ENCODE measurements around the gene SUCO.

The SUCO gene

DNA sequence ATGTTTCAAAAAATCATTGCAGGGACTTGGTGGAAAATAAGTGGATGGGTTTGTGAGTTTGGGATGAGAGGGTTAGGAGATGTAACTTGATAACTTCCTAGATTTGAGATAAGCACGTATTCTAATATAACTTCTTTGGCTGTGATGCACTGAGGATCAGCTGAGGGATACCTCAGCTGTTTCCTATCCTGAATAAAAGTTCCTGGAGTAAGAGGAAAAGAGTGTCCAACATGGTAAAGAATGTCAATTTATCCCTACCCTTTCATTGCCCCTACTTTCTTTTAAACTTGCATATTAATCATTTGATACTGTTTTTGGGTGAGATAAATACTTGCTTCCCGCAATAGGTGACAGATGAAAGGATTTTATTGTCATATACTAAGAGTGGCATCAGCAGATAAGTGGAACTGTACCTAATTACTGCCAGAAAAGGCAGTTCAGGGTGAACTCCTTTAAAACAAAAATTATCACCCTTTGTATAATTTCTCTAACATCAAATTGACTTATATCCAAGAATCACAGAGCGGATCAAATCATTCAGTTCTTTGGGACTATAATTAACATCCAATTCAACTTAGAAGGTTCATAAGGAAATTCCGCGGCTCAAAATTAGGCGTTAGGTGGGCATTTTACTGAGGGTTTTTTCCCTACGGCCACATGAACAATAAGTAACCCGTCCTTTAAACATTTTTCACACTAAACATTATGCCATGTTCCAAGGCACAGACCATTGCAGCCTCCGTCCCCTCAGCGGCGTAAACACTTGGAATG is 1.4 kb upstream of the SUCO start:
- peaks cover 0 to 21% (median 0%) of the 10 kb centered on the region in 3 experiments for H3K27me3 ChIP-seq (ENCODE audit: control insufficient read depth in 3 of 3, insufficient read depth in 3 of 3, low read depth in 1 of 3, low read length in 3 of 3)
- H3K14ac ChIP-seq (ENCODE audit: low read length): no peak overlapping the region
- H2AFZ ChIP-seq (ENCODE audit: low read length): peak overlapping the region; percentile 89
- H3K4me1 ChIP-seq (ENCODE audit: control insufficient read depth in 2 of 2, insufficient read depth in 1 of 2, low read depth in 1 of 2, low read length in 2 of 2): peaks cover 0 to 7% of the 10 kb centered on the region in 2 donors
- peak overlapping the region; percentile 74 for H3K4me2 ChIP-seq (ENCODE audit: insufficient read depth, low read length, poor library complexity, severe bottlenecking)
- no peak overlapping the region for H3K4ac ChIP-seq (ENCODE audit: low read length)
- H3K9me3 ChIP-seq (replicated peaks in 1 of 2; ENCODE audit: control insufficient read depth in 2 of 2, insufficient read depth in 1 of 2, low read depth in 1 of 2, low read length in 2 of 2): no peaks in the 10 kb centered on the region
- H2BK15ac ChIP-seq (ENCODE audit: low read length): no peak overlapping the region
- H4K8ac ChIP-seq (ENCODE audit: low read depth, low read length): no peak overlapping the region
- H2BK12ac ChIP-seq (ENCODE audit: low read length): no peak overlapping the region
- H2BK5ac ChIP-seq (ENCODE audit: low read length): no peak overlapping the region
- H3K79me1 ChIP-seq (ENCODE audit: low read depth, low read length): no peaks in the 10 kb centered on the region
- no peak overlapping the region for H3K23ac ChIP-seq (ENCODE audit: low read depth, low read length, poor library complexity)
- H3K18ac ChIP-seq (ENCODE audit: low read length): peak overlapping the region; percentile 50
- no peak overlapping the region for H3K9ac ChIP-seq (ENCODE audit: low read depth, low read length, poor library complexity)
- H3K36me3 ChIP-seq (replicated peaks in 1 of 2; ENCODE audit: control insufficient read depth in 2 of 2, insufficient read depth in 2 of 2, low read length in 2 of 2): no peaks in the 10 kb centered on the region
- no peak overlapping the region for H2AK5ac ChIP-seq (ENCODE audit: low read depth, low read length)
- DNase-seq (ENCODE audit: low spot score): no peak
- no peak overlapping the region for H4K91ac ChIP-seq (ENCODE audit: low read depth, low read length, poor library complexity)
- H2BK120ac ChIP-seq (ENCODE audit: low read depth, low read length): no peak overlapping the region
- H3K4me3 ChIP-seq (ENCODE audit: low read length in 2 of 2): peak overlapping the region; percentile 74 to 90
- WGBS, 2 donors (ENCODE audit: extremely low coverage in 2 of 2, insufficient read length in 2 of 2, insufficient replicate concordance in 1 of 2): no CpG with 5 or more reads among the region's 11 CpGs
- peak overlapping the region; percentile 70 for H3K27ac ChIP-seq (replicated peaks; ENCODE audit: low read length)

GRCh38 chr1:172532183-172532699 is 709 bp upstream of the SUCO start:
- Histone ChIP-seq H4K91ac (ENCODE audit: low read depth, low read length, poor library complexity) (no peak overlapping the region), H2BK12ac (ENCODE audit: low read length) (no peak overlapping the region), H2BK120ac (ENCODE audit: low read depth, low read length) (no peak overlapping the region), H3K4ac (ENCODE audit: low read length) (no peak overlapping the region), H3K23ac (ENCODE audit: low read depth, low read length, poor library complexity) (peak overlapping the region; percentile 95), H2BK5ac (ENCODE audit: low read length) (no peak overlapping the region), H3K4me2 (ENCODE audit: insufficient read depth, low read length, poor library complexity, severe bottlenecking) (peak overlapping the region; percentile 74), H2BK15ac (ENCODE audit: low read length) (no peak overlapping the region), H3K79me1 (ENCODE audit: low read depth, low read length) (no peaks in the 10 kb centered on the region), H3K27ac (replicated peaks; ENCODE audit: low read length) (peak overlapping the region; percentile 88), H3K9me3 (replicated peaks in 1 of 2; ENCODE audit: control insufficient read depth in 2 of 2, insufficient read depth in 1 of 2, low read depth in 1 of 2, low read length in 2 of 2) (no peaks in the 10 kb centered on the region), H3K36me3 (replicated peaks in 1 of 2; ENCODE audit: control insufficient read depth in 2 of 2, insufficient read depth in 2 of 2, low read length in 2 of 2) (no peaks in the 10 kb centered on the region), H2AK5ac (ENCODE audit: low read depth, low read length) (no peak overlapping the region), H3K9ac (ENCODE audit: low read depth, low read length, poor library complexity) (no peak overlapping the region), H3K27me3 (ENCODE audit: control insufficient read depth in 3 of 3, insufficient read depth in 3 of 3, low read depth in 1 of 3, low read length in 3 of 3) (peaks cover 0 to 21% (median 0%) of the 10 kb centered on the region in 3 experiments), H3K18ac (ENCODE audit: low read length) (peak overlapping the region; percentile 69), H2AFZ (ENCODE audit: low read length) (peak overlapping the region; percentile 89), H3K14ac (ENCODE audit: low read length) (no peak overlapping the region), H3K4me1 (ENCODE audit: control insufficient read depth in 2 of 2, insufficient read depth in 1 of 2, low read depth in 1 of 2, low read length in 2 of 2) (peaks cover 0 to 7% of the 10 kb centered on the region in 2 donors), H3K4me3 (ENCODE audit: low read length in 2 of 2) (peak overlapping the region; percentile 74 to 90), H4K8ac (ENCODE audit: low read depth, low read length) (no peak overlapping the region)
- WGBS, 2 donors (ENCODE audit: extremely low coverage in 2 of 2, insufficient read length in 2 of 2, insufficient replicate concordance in 1 of 2): no CpG with 5 or more reads among the region's 18 CpGs
- DNase-seq (ENCODE audit: low spot score): peak; percentile 96

GRCh38 chr1:172533513-172534151 is 682 bp downstream of the SUCO start:
- no peak overlapping the region for H4K91ac ChIP-seq (ENCODE audit: low read depth, low read length, poor library complexity)
- no peak overlapping the region for H2BK12ac ChIP-seq (ENCODE audit: low read length)
- peak overlapping the region; percentile 99 for H3K18ac ChIP-seq (ENCODE audit: low read length)
- H4K8ac ChIP-seq (ENCODE audit: low read depth, low read length): no peak overlapping the region
- no peaks in the 10 kb centered on the region for H3K9me3 ChIP-seq (replicated peaks in 1 of 2; ENCODE audit: control insufficient read depth in 2 of 2, insufficient read depth in 1 of 2, low read depth in 1 of 2, low read length in 2 of 2)
- H3K79me1 ChIP-seq (ENCODE audit: low read depth, low read length): no peaks in the 10 kb centered on the region
- H3K4me3 ChIP-seq (ENCODE audit: low read length in 2 of 2): peak overlapping the region; percentile 74 to 97
- peaks cover 2 to 7% of the 10 kb centered on the region in 2 donors for H3K4me1 ChIP-seq (ENCODE audit: control insufficient read depth in 2 of 2, insufficient read depth in 1 of 2, low read depth in 1 of 2, low read length in 2 of 2)
- H3K4ac ChIP-seq (ENCODE audit: low read length): no peak overlapping the region
- peak overlapping the region; percentile 42 for H3K4me2 ChIP-seq (ENCODE audit: insufficient read depth, low read length, poor library complexity, severe bottlenecking)
- no CpG with 5 or more reads among the region's 23 CpGs for WGBS, 2 donors (ENCODE audit: extremely low coverage in 2 of 2, insufficient read length in 2 of 2, insufficient replicate concordance in 1 of 2)
- no peak for DNase-seq (ENCODE audit: low spot score)
- H2BK5ac ChIP-seq (ENCODE audit: low read length): peak overlapping the region; percentile 92
- H2AK5ac ChIP-seq (ENCODE audit: low read depth, low read length): peak overlapping the region; percentile 65
- H2BK120ac ChIP-seq (ENCODE audit: low read depth, low read length): peak overlapping the region; percentile 69
- peak overlapping the region; percentile 95 for H2AFZ ChIP-seq (ENCODE audit: low read length)
- peak overlapping the region; percentile 87 for H2BK15ac ChIP-seq (ENCODE audit: low read length)
- H3K27ac ChIP-seq (replicated peaks; ENCODE audit: low read length): peak overlapping the region; percentile 96
- peaks cover 0 to 16% (median 0%) of the 10 kb centered on the region in 3 experiments for H3K27me3 ChIP-seq (ENCODE audit: control insufficient read depth in 3 of 3, insufficient read depth in 3 of 3, low read depth in 1 of 3, low read length in 3 of 3)
- no peaks in the 10 kb centered on the region for H3K36me3 ChIP-seq (replicated peaks in 1 of 2; ENCODE audit: control insufficient read depth in 2 of 2, insufficient read depth in 2 of 2, low read length in 2 of 2)
- peak overlapping the region; percentile 78 for H3K14ac ChIP-seq (ENCODE audit: low read length)
- H3K9ac ChIP-seq (ENCODE audit: low read depth, low read length, poor library complexity): peak overlapping the region; percentile 97
- peak overlapping the region; percentile 95 for H3K23ac ChIP-seq (ENCODE audit: low read depth, low read length, poor library complexity)

GRCh38 chr1:172536256-172536655 is 3.3 kb downstream of the SUCO start:
- H3K14ac ChIP-seq (ENCODE audit: low read length): no peak overlapping the region
- no peak overlapping the region for H3K23ac ChIP-seq (ENCODE audit: low read depth, low read length, poor library complexity)
- peaks cover 0 to 2% of the 10 kb centered on the region in 2 donors for H3K9me3 ChIP-seq (replicated peaks in 1 of 2; ENCODE audit: control insufficient read depth in 2 of 2, insufficient read depth in 1 of 2, low read depth in 1 of 2, low read length in 2 of 2)
- no peak overlapping the region for H2AFZ ChIP-seq (ENCODE audit: low read length)
- H3K36me3 ChIP-seq (replicated peaks in 1 of 2; ENCODE audit: control insufficient read depth in 2 of 2, insufficient read depth in 2 of 2, low read length in 2 of 2): no peaks in the 10 kb centered on the region
- no peaks in the 10 kb centered on the region for H3K79me1 ChIP-seq (ENCODE audit: low read depth, low read length)
- no peak overlapping the region for H3K4me3 ChIP-seq (ENCODE audit: low read length in 2 of 2)
- H2BK12ac ChIP-seq (ENCODE audit: low read length): no peak overlapping the region
- H3K27ac ChIP-seq (replicated peaks; ENCODE audit: low read length): no peak overlapping the region
- H3K4me2 ChIP-seq (ENCODE audit: insufficient read depth, low read length, poor library complexity, severe bottlenecking): no peak overlapping the region
- H2BK15ac ChIP-seq (ENCODE audit: low read length): no peak overlapping the region
- H4K91ac ChIP-seq (ENCODE audit: low read depth, low read length, poor library complexity): no peak overlapping the region
- H2BK5ac ChIP-seq (ENCODE audit: low read length): no peak overlapping the region
- H2AK5ac ChIP-seq (ENCODE audit: low read depth, low read length): no peak overlapping the region
- no peak overlapping the region for H2BK120ac ChIP-seq (ENCODE audit: low read depth, low read length)
- H4K8ac ChIP-seq (ENCODE audit: low read depth, low read length): no peak overlapping the region
- no peak overlapping the region for H3K4ac ChIP-seq (ENCODE audit: low read length)
- H3K18ac ChIP-seq (ENCODE audit: low read length): no peak overlapping the region
- no peaks in the 10 kb centered on the region for H3K27me3 ChIP-seq (ENCODE audit: control insufficient read depth in 3 of 3, insufficient read depth in 3 of 3, low read depth in 1 of 3, low read length in 3 of 3)
- DNase-seq (ENCODE audit: low spot score): no peak
- no CpG with 5 or more reads among the region's 3 CpGs for WGBS, 2 donors (ENCODE audit: extremely low coverage in 2 of 2, insufficient read length in 2 of 2, insufficient replicate concordance in 1 of 2)
- H3K4me1 ChIP-seq (ENCODE audit: control insufficient read depth in 2 of 2, insufficient read depth in 1 of 2, low read depth in 1 of 2, low read length in 2 of 2): peaks cover 4 to 7% of the 10 kb centered on the region in 2 donors
- H3K9ac ChIP-seq (ENCODE audit: low read depth, low read length, poor library complexity): no peak overlapping the region

Measured in neuronal stem cell (in vitro differentiated cells).